Vagina (tissue), 2 donors: ENCODE results near the gene ZC3H12D.

Experiments
- CTCF ChIP-seq, 3 experiments: fragments of 450-650 bp in 2 of 3; fragments of 200-600 bp in 1 of 3; sonication (generic) in 1 of 3; IDR thresholded peaks; one replicate each; pipeline ENCODE4 v1.5.1; 2017 to 2019; ENCODE audit warnings: antibody characterized with exemption in 3 of 3, mild to moderate bottlenecking in 2 of 3, moderate library complexity in 2 of 3
- POLR2AphosphoS5 ChIP-seq, 2 donors: sonication (generic); formaldehyde crosslinking; IDR thresholded peaks; one replicate each; pipeline ENCODE4 v1.9.0; 2017; ENCODE audit warnings: antibody characterized with exemption in 2 of 2, mild to moderate bottlenecking in 2 of 2, low read depth in 1 of 2; ENCODE audit not compliant: insufficient read depth in 1 of 2

- TF ChIP-seq CTCF (IDR thresholded peaks at IDR 0.05) (no peak), POLR2AphosphoS5 (IDR thresholded peaks at IDR 0.05; ENCODE audit: insufficient read depth in 1 of 2, low read depth in 1 of 2) (no peak)
Measured at GRCh38 chr6:149483334-149483725, 1.5 kb downstream of the ZC3H12D start.
